HG03457 (cell line): Measurements from ENCODE around the gene HELZ.
"Not testable (repeated sequence)": the region's sequence is repeated elsewhere in the genome, so short reads cannot be mapped to it uniquely, and the experiment has no call there.

Experiments
- ATAC-seq: cut with Tn5 transposase; IDR thresholded peaks from one replicate; pipeline ENCODE4 v1.9.1; 2021; ENCODE audit warnings: moderate number of reproducible peaks; ENCODE audit not compliant: unreplicated experiment

The HELZ gene

GRCh38 chr17:67124450-67125148 is 120.4 kb downstream of the HELZ start:
- ATAC-seq, result no peak

DNA sequence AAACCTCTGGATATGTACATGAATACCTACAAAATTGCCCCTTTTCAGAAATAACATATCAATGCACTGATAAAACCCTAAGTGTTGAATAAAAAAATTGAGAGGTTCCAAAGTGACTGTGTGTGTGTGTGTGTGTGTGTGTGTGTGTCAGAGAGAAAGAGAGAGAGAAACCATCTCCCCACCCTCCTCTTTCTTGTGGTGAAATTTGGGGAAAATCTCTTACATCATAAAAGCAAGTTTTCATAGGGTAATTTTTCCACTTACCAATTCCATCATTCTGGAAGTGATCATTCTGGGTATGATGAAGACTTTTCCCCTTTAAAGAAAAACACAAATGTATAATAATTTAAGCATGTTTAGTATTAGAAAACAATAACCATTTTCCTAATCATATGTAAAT is 121.3 kb downstream of the HELZ start:
- ATAC-seq, result no peak

GRCh38 chr17:67121316-67121891 is 123.6 kb downstream of the HELZ start:
- ATAC-seq, result no peak

DNA sequence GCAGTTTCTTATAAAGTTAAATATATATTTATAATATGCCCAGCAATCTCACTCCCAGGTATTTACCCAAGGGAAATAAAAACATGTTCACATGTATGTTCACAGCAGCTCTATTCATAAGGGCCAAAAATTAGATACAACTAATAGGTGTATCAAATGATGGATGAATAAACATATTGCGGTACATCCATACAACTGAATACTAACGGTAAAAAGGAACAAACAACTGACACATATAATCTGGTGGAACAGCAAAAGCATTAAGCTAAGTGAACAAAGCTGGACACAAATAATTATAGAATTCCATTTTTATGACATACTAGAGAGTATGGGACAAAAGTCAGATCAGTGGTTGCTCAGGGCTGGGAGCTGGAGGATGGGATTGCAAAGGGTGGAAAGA is 125.9 kb downstream of the HELZ start:
- ATAC-seq, result no peak

GRCh38 chr17:67116045-67116575 is 128.9 kb downstream of the HELZ start:
- no peak for ATAC-seq

DNA sequence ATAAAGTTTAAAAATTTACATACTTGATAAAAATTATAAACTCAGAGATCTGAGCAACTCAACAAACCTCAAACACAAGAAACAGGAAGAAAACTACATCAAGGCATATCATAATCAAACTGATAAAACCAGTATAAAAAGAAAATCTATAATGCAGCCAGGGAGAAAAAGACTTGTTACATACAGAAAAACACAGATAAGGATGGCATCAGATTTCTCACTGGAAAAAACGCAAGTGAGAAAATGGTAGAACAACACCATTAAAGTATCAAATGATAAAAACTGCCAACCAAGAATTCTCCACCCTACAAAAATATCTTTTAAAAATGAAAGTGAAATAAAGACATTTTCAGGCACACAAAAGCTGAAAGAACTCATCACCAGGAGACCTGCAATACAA is 129.6 kb downstream of the HELZ start:
- ATAC-seq, result no peak

- no peak for ATAC-seq
Measured at GRCh38 chr17:67113486-67113885, 131.5 kb downstream of the HELZ start.

DNA sequence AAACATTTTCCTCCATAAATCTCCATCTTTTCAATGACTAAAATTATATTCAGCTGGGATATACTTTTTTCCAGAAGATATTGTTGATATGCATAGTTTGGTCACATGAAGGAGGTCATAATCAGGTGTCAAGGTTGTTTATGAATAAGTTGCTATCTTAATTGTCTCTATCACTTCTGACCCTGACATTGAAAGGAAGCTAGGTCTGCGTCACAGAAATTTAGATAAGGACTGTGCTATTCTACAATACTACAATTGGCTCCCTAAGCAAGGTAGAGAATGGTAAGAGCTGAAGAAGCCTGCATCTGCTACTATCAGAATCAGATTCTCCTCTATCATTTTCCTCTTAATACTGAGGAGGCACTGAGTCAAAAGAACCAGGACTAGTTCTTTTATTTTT is 133.2 kb downstream of the HELZ start:
- no peak for ATAC-seq

DNA sequence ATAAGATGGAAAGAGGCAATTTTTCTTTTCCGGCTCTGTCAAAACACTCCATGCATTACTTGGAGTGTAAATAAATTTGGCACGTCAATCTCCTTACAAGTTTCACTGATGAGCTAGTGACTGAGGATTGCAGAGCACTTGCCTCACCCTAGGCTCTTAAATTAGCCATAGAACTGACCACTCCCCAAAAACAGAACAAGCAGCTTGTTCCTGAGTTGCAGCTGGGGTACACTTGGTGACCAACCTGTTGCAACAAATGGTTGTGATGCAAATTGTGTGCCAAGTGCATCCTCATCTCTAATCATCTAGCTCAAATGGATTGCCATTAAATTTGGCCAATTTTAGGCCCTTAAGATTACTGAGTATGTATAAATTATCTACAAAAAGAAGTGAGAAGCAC is 133.7 kb downstream of the HELZ start:
- no peak for ATAC-seq

DNA sequence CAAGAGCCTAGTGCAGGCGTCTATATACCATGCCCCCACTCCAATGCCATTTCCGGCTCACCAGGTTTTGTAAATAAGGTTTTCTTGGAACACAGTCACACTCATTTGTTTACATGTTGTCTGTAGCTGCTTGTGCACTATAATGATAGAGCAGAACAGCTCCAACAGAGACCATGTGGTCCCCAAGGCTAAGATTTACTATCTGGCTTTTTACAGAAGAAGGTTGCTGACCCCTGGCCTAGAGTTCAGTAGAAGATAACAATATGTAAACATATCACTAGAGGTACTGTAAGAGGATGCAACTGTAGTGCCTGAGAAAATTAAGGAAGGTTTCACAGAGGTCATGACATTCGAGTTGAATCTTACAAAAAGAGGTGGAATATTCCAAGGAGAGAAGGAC is 134.4 kb downstream of the HELZ start:
- no peak for ATAC-seq

- no peak for ATAC-seq
Measured at GRCh38 chr17:67109111-67109510, 135.9 kb downstream of the HELZ start.

DNA sequence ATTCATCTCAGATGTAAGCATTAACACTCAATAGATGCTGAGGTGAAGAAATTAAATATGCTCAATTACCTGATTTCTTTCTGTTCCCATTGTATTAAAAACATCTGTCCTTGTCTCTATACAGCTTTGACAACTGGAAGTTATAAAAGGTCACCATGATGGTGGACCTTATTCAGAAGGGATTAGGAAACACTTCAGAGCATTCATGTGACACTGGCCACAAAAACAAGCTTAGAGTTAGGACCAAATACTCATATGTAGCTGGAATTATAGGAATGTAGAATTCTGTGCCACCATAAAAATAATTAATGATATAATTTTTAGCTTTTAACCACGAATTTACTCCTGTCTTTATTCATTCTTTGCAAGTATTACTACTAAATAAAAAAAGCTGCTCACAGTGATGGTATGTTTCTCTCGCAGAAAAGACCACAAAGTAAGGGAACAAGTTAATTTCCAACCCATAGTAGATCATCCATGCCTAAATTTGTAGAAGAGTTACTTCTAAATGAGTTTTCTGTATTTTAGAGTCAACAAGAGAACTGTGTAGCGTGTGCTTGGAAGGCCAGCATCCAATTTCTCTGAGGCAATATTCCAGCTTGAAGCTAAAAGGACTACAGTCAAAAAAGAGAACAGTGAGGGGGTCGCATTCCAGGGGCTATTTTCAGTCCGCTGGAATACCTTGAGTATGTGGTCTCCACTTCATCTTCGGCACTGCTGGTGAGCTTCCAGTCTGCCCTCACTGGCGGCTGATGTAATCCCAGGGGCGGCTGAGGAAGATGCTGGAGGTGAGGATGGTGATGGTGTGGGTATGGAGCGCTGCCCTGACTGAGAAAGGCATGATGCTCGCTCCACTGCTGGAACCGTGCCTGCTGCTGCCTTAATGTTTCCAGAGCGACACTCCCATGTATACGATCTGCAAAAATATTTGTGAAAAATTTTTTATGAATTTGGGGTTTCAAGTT is 136.9 kb downstream of the HELZ start:
- ATAC-seq, result no peak

GRCh38 chr17:67107171-67107570 is 137.8 kb downstream of the HELZ start:
- no peak for ATAC-seq

DNA sequence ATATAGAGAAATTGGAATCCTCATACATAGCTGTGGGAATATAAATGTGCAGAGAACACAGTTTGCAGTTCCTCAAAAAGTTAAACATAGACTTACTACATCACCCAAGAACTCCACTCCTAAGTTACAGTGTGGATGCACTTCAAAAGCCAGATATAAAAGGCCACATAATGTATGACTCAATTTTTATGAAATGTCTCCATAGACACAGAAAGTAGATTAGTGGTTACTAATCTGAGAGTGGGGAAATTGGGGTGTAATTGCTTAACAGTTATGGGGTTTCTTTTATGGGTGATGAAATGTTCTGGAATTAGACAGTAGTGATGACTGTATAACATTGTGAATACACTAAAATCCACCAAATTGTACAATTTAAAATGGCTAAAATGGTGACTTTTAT is 139.8 kb downstream of the HELZ start:
- no peak for ATAC-seq

- not testable (repeated sequence) for ATAC-seq
Measured at GRCh38 chr17:67104641-67105040, 140.4 kb downstream of the HELZ start.

GRCh38 chr17:67098006-67098405 is 147.0 kb downstream of the HELZ start:
- ATAC-seq, result no peak

DNA sequence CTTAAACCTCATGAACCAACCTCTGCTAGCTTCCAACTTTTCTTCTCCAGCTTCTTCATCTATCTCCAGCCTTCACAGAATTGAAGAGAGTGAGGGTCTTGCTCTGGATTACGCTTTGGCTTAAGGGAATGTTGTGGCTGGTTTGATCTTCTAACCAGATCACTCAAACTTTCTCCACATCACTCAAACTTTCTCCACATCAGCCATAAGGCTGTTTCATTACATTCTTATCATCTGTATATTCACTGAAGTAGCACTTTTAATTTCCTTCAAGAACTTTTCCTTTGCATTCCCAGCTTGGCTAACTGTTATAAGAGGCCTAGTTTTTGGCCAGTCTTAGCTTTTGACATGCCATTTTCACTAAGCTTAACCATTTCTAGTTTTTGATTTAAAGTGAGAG is 148.4 kb downstream of the HELZ start:
- no peak for ATAC-seq

DNA sequence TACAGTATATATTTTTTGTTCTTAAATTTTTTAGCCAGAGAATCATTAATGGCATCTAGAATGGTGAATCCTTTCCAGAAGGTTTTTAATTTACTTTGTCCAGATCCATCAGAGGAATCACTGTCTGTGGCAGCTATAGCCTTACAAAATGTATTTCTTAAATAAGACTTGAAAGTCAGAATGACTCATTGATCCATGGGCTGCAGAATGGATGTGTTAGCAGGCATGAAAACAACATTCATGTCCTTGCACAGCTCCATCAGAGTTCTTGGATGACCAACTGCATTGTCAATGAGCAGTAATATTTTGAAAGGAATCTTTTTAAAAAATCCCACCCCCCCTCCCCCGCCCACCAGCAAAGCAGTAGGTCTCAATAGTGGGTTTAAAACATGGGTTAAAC is 149.2 kb downstream of the HELZ start:
- no peak for ATAC-seq

DNA sequence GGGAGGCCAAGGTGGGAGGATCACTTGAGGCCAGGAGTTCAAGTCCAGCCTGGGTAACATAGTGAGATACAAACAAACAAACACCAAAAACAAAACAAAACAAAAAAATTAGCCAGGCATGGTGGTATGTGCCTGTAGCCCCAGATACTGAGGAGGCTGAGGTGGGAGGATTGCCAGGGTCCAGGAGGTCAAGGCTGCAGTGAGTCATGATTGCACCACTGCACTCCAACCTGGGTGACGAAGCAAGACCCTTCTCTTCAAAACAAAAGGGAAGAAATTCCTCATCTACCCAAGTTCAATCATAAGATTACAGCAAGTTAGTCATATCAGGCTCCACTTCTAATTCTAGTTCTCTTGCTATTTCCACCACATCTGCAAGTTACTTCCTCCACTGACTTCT is 149.7 kb downstream of the HELZ start:
- ATAC-seq, result not testable (repeated sequence)

- ATAC-seq, result no peak
Measured at GRCh38 chr17:67093348-67093747, 151.6 kb downstream of the HELZ start.

DNA sequence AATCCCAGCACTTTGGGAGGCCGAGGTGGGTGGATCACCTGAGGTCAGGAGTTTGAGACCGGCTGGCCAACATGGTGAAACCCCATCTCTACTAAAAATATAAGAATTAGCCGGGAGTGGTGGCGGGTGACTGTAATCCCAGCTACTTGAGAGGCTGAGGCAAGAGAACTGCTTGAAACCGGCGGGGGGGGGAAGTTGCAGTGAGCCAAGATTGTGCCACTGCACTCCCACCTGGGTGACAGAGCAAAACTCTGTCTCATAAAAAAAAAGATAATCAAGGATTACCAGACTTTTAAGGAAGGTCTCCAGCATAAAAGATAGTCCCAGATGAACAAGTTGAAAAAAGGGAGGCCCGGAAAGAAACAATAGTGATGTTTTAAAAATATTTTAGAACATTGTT is 152.3 kb downstream of the HELZ start:
- not testable (repeated sequence) for ATAC-seq

DNA sequence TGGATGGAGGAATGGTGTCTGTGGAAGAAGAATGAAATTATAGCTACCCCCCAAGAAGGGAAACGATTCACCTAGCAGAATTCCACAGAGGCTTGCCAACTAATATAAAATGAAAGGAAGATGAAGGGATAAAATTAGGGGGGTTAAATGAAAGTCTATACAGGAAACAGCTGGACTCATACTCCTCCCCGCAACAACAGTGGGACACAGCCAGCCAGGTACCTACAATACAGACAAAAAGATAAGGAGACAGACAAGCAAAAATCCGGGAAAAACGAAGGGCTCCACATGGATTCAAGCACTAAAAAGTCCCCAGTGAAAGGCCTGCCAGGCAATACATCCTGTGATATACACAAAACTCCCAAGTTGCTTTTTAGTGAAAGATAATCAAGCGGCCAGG is 152.7 kb downstream of the HELZ start:
- ATAC-seq, result no peak
